ENCODE measurements around the gene KLHL21.

Gene KLHL21

DNA sequence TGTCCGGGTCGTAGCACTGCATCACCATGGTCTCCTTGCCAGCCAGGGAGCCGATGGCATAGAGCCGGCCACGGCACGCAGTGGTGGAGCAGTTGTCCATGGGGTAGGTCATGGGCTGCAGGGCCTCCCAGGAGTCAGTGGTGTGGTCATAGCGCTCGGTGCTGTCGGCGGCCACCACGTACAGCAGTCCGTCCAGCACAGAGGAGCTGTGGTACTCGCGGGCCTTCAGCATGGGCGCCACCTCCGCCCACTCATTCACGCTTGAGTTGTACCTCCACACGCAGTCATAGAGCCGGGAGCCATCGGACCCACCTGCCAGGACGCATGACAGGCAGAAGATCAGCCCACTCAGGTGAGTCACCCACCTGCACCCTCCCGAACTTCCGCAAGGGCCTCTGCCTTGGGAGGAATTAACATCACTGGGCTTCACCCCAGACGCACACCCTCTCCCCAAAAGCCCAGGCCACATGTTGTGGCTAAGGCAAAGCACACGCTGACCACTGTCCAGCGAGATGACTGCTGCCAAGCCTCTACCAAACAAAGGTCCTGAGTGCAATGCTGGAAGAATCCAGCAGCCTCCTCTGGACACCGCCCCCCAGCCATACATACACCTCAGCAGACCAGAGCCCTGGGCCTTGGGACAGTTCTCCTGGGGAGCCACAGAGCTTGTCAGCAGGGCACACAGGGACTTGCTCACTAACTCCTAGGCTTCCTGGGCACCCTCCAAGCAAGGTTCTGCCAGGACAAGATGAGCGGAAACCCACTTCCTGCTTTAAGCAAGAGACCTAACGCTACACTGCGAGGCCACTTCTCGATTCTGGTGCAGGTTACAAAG is 3.3 kb downstream of the KLHL21 start:
- Histone ChIP-seq H3K4me3 (no peak overlapping the region), H3K36me3 (ENCODE audit: insufficient read depth, low read length) (peaks cover 36% of the 10 kb centered on the region; the same call in 1 of the 2 replicates), H3K9me3 (ENCODE audit: low read depth, low read length) (no peaks in the 10 kb centered on the region), H3K9ac (ENCODE audit: insufficient read length) (no peak overlapping the region), H3K27ac (no peak overlapping the region)
- DNase-seq (ENCODE audit: low read depth, low spot score) = no peak
- TF ChIP-seq EZH2 (IDR thresholded peaks at IDR 0.05) (no peak), POLR2AphosphoS5 (IDR thresholded peaks at IDR 0.05; ENCODE audit: borderline replicate concordance, low read depth, low read length) (no peak), FOXP2 (optimal IDR thresholded peaks at IDR 0.05; ENCODE audit: control extremely low read depth, extremely low read length, insufficient read depth) (no peak)

- no peak for DNase-seq (ENCODE audit: low read depth, low spot score)
- TF ChIP-seq POLR2AphosphoS5 (IDR thresholded peaks at IDR 0.05; ENCODE audit: borderline replicate concordance, low read depth, low read length) (no peak), FOXP2 (optimal IDR thresholded peaks at IDR 0.05; ENCODE audit: control extremely low read depth, extremely low read length, insufficient read depth) (no peak), EZH2 (IDR thresholded peaks at IDR 0.05) (no peak)
- H3K9ac ChIP-seq (ENCODE audit: insufficient read length) = no peak overlapping the region
- no peaks in the 10 kb centered on the region for H3K9me3 ChIP-seq (ENCODE audit: low read depth, low read length)
- no peak overlapping the region for H3K27ac ChIP-seq
- no peak overlapping the region for H3K4me3 ChIP-seq
- H3K36me3 ChIP-seq (ENCODE audit: insufficient read depth, low read length) = peaks cover 46% of the 10 kb centered on the region; the same call in 1 of the 2 replicates
Measured at GRCh38 chr1:6597777-6598131, 4.9 kb downstream of the KLHL21 start.

DNA sequence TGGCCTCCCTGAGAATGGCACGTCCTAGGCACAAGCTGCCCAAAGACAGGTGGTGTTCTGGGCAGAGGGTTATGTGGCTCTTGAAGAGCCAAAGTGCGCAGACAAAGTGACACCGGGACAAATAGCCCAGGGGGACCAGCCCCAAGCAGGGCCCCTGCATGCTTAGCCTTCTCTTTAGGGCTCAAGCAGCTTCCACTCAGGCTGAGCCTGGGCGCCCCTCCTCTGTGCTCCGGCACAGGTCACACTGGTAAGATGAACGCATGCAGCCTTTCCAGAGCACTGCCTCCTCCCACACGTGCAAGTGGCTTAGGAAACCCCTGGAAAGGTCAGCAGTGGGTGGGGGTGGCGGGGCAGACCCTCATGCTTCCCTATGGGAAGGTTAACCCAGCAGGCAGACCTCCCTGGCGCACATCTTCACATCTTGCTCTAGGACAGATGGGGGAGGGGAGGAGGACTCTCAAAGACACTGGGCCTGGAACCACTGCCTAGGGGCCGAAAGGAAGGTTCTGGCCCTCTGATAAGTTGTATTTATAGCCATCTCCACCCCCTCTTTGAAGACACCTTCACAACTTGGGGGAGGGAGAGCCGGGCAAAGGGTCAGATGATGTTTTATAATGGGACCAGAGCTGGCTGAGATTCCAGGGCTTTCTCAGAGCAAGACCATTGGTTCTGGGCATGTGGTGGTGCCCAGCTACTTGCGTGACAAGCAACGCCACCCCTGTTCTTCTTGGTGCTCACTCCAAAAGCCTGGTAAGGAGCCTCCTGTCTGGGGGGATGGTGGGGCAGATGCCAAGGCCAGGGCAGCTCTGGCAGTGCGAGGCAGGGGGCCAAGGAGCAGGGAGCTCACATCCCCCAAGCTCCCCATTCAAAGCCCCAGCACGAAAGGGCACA is 5.5 kb downstream of the KLHL21 start:
- Histone ChIP-seq H3K36me3 (ENCODE audit: insufficient read depth, low read length) (peaks cover 46% of the 10 kb centered on the region; the same call in 1 of the 2 replicates), H3K9me3 (ENCODE audit: low read depth, low read length) (no peaks in the 10 kb centered on the region), H3K9ac (ENCODE audit: insufficient read length) (no peak overlapping the region), H3K4me3 (no peak overlapping the region), H3K27ac (no peak overlapping the region)
- TF ChIP-seq POLR2AphosphoS5 (IDR thresholded peaks at IDR 0.05; ENCODE audit: borderline replicate concordance, low read depth, low read length) (no peak), FOXP2 (optimal IDR thresholded peaks at IDR 0.05; ENCODE audit: control extremely low read depth, extremely low read length, insufficient read depth) (no peak), EZH2 (IDR thresholded peaks at IDR 0.05) (no peak)
- no peak for DNase-seq (ENCODE audit: low read depth, low spot score)

DNA sequence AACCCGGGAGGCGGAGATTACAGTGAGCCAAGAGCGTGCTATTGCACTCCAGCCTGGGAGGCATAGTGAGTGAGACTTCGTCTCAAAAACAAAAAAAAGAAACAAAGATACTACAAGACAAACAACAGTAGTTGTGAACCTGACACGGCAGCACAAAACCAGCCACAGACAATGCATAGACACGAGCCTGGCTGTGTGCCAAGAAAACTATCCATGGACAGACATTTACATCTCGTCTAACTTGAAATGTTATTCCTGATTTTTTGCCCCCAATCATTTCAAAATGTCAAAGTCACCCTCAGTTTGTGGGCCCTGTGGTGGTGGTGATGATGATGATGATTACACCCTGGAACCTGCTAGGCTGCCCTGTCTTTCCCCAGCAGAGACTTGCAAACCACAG is 6.3 kb downstream of the KLHL21 start:
- no peak for DNase-seq (ENCODE audit: low read depth, low spot score)
- Histone ChIP-seq H3K9me3 (ENCODE audit: low read depth, low read length) (no peaks in the 10 kb centered on the region), H3K4me3 (no peak overlapping the region), H3K27ac (no peak overlapping the region), H3K36me3 (ENCODE audit: insufficient read depth, low read length) (peaks cover 46% of the 10 kb centered on the region; the same call in 1 of the 2 replicates), H3K9ac (ENCODE audit: insufficient read length) (no peak overlapping the region)
- TF ChIP-seq FOXP2 (optimal IDR thresholded peaks at IDR 0.05; ENCODE audit: control extremely low read depth, extremely low read length, insufficient read depth) (no peak), POLR2AphosphoS5 (IDR thresholded peaks at IDR 0.05; ENCODE audit: borderline replicate concordance, low read depth, low read length) (no peak), EZH2 (IDR thresholded peaks at IDR 0.05) (no peak)

DNA sequence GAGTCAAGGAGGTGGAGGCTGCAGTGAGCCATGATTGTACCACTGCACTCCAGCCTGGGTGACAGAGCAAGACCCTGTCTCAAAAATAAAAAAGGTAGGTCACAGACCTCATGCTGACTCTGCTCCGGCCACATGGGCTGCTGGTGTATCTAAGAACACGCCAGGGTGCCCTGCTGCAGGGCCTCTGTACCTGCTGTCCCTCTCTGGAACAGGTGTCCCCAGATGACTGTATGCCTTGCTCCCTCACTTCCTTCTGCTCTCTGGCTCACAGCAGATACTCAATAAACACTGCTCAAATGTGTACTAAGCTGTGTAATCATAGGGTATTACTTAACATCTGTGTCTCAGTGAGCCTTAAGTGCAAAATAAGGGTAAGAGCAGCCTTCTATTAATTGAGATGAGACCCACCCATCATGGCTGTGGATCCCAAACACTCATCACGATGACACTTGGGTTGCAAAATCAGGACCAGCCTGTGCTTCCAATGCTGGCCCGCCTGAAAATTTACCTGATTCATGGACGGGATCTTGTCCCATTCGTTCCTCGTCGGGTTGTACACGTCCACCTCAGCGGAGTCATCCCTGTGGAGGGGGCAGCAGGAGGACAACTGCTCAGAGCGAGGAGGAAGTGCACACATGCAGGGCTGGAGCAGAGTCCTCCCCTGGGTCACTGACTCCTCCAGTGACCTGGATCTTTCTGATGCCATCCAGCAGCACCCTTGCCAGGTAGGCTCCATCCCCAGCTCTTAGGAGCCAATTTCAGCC is 7.5 kb downstream of the KLHL21 start:
- TF ChIP-seq EZH2 (IDR thresholded peaks at IDR 0.05) (no peak), FOXP2 (optimal IDR thresholded peaks at IDR 0.05; ENCODE audit: control extremely low read depth, extremely low read length, insufficient read depth) (no peak), POLR2AphosphoS5 (IDR thresholded peaks at IDR 0.05; ENCODE audit: borderline replicate concordance, low read depth, low read length) (no peak)
- no peak for DNase-seq (ENCODE audit: low read depth, low spot score)
- peaks cover 46% of the 10 kb centered on the region for H3K36me3 ChIP-seq (ENCODE audit: insufficient read depth, low read length)
- H3K9ac ChIP-seq (ENCODE audit: insufficient read length) = no peak overlapping the region
- H3K9me3 ChIP-seq (ENCODE audit: low read depth, low read length) = no peaks in the 10 kb centered on the region
- no peak overlapping the region for H3K4me3 ChIP-seq
- no peak overlapping the region for H3K27ac ChIP-seq

GRCh38 chr1:6593810-6594209 is 8.9 kb downstream of the KLHL21 start:
- no peaks in the 10 kb centered on the region for H3K9me3 ChIP-seq (ENCODE audit: low read depth, low read length)
- no peak overlapping the region for H3K9ac ChIP-seq (ENCODE audit: insufficient read length)
- TF ChIP-seq EZH2 (IDR thresholded peaks at IDR 0.05) (no peak), FOXP2 (optimal IDR thresholded peaks at IDR 0.05; ENCODE audit: control extremely low read depth, extremely low read length, insufficient read depth) (no peak), POLR2AphosphoS5 (IDR thresholded peaks at IDR 0.05; ENCODE audit: borderline replicate concordance, low read depth, low read length) (no peak)
- H3K36me3 ChIP-seq (ENCODE audit: insufficient read depth, low read length) = peaks cover 46% of the 10 kb centered on the region
- DNase-seq (ENCODE audit: low read depth, low spot score) = no peak
- no peak overlapping the region for H3K4me3 ChIP-seq
- H3K27ac ChIP-seq = no peak overlapping the region

DNA sequence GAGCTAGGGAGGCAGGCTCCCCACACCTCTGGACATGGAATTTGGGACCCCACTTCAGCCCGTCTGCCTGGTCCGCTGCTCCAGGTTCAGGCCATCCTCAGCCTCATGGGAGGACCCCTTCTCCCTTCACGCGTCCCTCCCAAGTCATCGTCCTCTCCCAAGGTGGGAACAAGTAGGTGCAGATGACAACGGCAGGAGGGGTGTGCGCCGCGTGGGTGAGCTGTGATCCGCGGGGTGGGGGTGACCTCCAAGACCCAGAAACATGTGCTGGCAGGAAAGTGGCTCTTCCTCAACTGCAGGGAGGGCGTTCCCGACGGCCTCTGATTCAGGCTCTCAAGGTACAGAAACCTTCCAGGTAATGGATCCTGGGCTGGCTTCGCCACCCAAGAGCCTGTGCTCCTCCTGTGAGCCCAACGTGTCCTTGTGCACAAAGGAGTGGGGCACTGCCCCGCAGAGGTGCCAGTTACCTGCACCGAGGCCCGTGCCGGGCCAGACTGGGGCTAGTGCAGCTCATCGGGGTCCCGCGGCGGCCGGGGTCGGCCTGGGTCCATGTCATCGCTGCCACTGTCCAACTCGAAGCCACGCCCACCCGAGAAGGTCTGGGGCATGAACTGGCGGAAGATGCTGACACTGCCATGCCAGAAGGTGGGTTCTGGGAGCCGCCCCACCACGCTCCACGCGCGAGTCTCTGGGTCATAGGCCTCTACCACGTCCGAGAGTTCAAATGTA is 9.6 kb downstream of the KLHL21 start:
- peaks cover 46% of the 10 kb centered on the region for H3K36me3 ChIP-seq (ENCODE audit: insufficient read depth, low read length)
- H3K4me3 ChIP-seq = no peak overlapping the region
- H3K27ac ChIP-seq = no peak overlapping the region
- TF ChIP-seq FOXP2 (optimal IDR thresholded peaks at IDR 0.05; ENCODE audit: control extremely low read depth, extremely low read length, insufficient read depth) = no peak
- no peak for DNase-seq (ENCODE audit: low read depth, low spot score)
- no peak overlapping the region for H3K9ac ChIP-seq (ENCODE audit: insufficient read length)
- no peaks in the 10 kb centered on the region for H3K9me3 ChIP-seq (ENCODE audit: low read depth, low read length)
